ENCODE measurements around the gene R3HDM2. TPM values are rescaled to one million over a fixed set of nuclear protein-coding genes. Genes with fewer than 3 reads are reported as not detected.

The R3HDM2 gene
- total and polyA plus RNA-seq, 2 of the 13 experiments (the other 11 are each of a cell fraction or from before 2014, with no cell fraction given) = 11.1 to 23.5 TPM

- TF ChIP-seq ZNF33A (CRISPR knock-in tag; IDR thresholded peaks at IDR 0.05; ENCODE audit: borderline replicate concordance) (no peak), GLMP (CRISPR knock-in tag; IDR thresholded peaks at IDR 0.05; ENCODE audit: borderline replicate concordance) (no peak), ZNF33B (CRISPR knock-in tag; IDR thresholded peaks at IDR 0.05) (no peak), ZFP1 (CRISPR knock-in tag; IDR thresholded peaks at IDR 0.05) (no peak), ZNF234 (CRISPR knock-in tag; conservative IDR thresholded peaks at IDR 0.05) (no peak), KDM2A (CRISPR knock-in tag; IDR thresholded peaks at IDR 0.05; ENCODE audit: borderline replicate concordance, low read depth) (0 out of 2 replicates have a peak, but pooled peaks have one; percentile 23), ZNF605 (CRISPR knock-in tag; IDR thresholded peaks at IDR 0.05) (no peak), USF2 (IDR thresholded peaks at IDR 0.05; ENCODE audit: low read depth, low read length) (no peak), USF2 (CRISPR knock-in tag; IDR thresholded peaks at IDR 0.05; ENCODE audit: borderline replicate concordance) (no peak), NFIB (CRISPR knock-in tag; IDR thresholded peaks at IDR 0.05; ENCODE audit: borderline replicate concordance) (no peak), SAP130 (CRISPR knock-in tag; IDR thresholded peaks at IDR 0.05; ENCODE audit: low read depth) (0 out of 2 replicates have a peak, but pooled peaks have one; percentile 17), MTF2 (CRISPR knock-in tag; IDR thresholded peaks at IDR 0.05; ENCODE audit: borderline replicate concordance) (peak; percentile 75; the same call in 1 of the 2 replicates), STAG1 (CRISPR knock-in tag; IDR thresholded peaks at IDR 0.05) (peak; percentile 56), TERF1 (CRISPR knock-in tag; IDR thresholded peaks at IDR 0.05) (no peak), PAF1 (CRISPR knock-in tag; IDR thresholded peaks at IDR 0.05) (no peak), ZNF775 (CRISPR knock-in tag; IDR thresholded peaks at IDR 0.05; ENCODE audit: borderline replicate concordance) (no peak), TEF (CRISPR knock-in tag; IDR thresholded peaks at IDR 0.05) (no peak), PCBP1 (IDR thresholded peaks at IDR 0.05; ENCODE audit: borderline replicate concordance, low read depth, low read length) (no peak), TBX2 (CRISPR knock-in tag; IDR thresholded peaks at IDR 0.05; ENCODE audit: borderline replicate concordance) (no peak), RAD21 (CRISPR knock-in tag; IDR thresholded peaks at IDR 0.05) (0 out of 2 replicates have a peak, but pooled peaks have one; percentile 8), ZNF18 (CRISPR knock-in tag; IDR thresholded peaks at IDR 0.05; ENCODE audit: insufficient replicate concordance) (no peak), TCF12 (IDR thresholded peaks at IDR 0.05) (no peak), TCF12 (CRISPR knock-in tag; IDR thresholded peaks at IDR 0.05) (no peak)
These were observed 188.0 kb downstream of the R3HDM2 start (continued) for GRCh38 chr12:57242691-57243454.
